Stomach (tissue), 9 donors: ENCODE results near the gene DIAPH2. TPM values are rescaled to one million over a fixed set of nuclear protein-coding genes. Genes with fewer than 3 reads are reported as not detected.

Experiments
- DNase-seq, 2 donors: peaks; one replicate each; pipeline versions ENCODE4 v3.0.0 to v3.0.0-alpha.2; 2013 to 2019
- H3K27ac ChIP-seq, 5 donors: fragments of 200-600 bp in 4 of 5; sonication (generic) in 4 of 5; one replicate each; pipeline ENCODE4 v1.5.1; 2013 to 2019; ENCODE audit warnings: mild to moderate bottlenecking in 1 of 5, moderate library complexity in 1 of 5
- H3K27me3 ChIP-seq, 3 donors: fragments of 200-600 bp; sonication (generic); one replicate each; pipeline ENCODE4 v1.5.1; 2017 to 2019; ENCODE audit warnings: mixed run types in 1 of 3
- H3K36me3 ChIP-seq, 4 donors: fragments of 200-600 bp; sonication (generic); 1 replicate in 3 of 4; 2 replicates in 1 of 4; pipeline ENCODE4 v1.5.1; 2016 to 2019
- H3K4me1 ChIP-seq, 4 donors: fragments of 200-600 bp; sonication (generic); one replicate each; pipeline ENCODE4 v1.5.1; 2016 to 2019
- H3K4me3 ChIP-seq, 4 donors: fragments of 200-600 bp; sonication (generic) in 3 of 4; one replicate each; pipeline ENCODE4 v1.5.1; 2016 to 2019; ENCODE audit warnings: mild to moderate bottlenecking in 1 of 4
- H3K9me3 ChIP-seq, 4 donors: fragments of 200-600 bp; sonication (generic); one replicate each; pipeline ENCODE4 v1.5.1; 2016 to 2019
- EP300 ChIP-seq: sonication (generic); formaldehyde crosslinking; IDR thresholded peaks from one replicate; pipeline ENCODE4 v1.6.1; 2017; ENCODE audit warnings: antibody characterized with exemption
- POLR2A ChIP-seq, 4 donors: fragments of 450-650 bp; IDR thresholded peaks; one replicate each; pipeline ENCODE4 v1.6.1; 2016; ENCODE audit warnings: antibody characterized with exemption in 4 of 4, control low read depth in 2 of 4, mild to moderate bottlenecking in 1 of 4, moderate library complexity in 1 of 4
- POLR2AphosphoS5 ChIP-seq, 3 donors: sonication (generic); formaldehyde crosslinking; IDR thresholded peaks; one replicate each; pipeline ENCODE4 v1.6.1; 2016; ENCODE audit warnings: antibody characterized with exemption in 3 of 3
- WGBS, 5 donors: extraction: QIAGEN DNeasy Blood & Tissue Kit in 3 of 5; methylation state at CpG; one replicate each; pipeline versions ENCODE4 v1.1.5 to v1.1.7; 2013 to 2018; 5-methylcytosine and 5-hydroxymethylcytosine counted together
- intact Hi-C: fragments of 100-400 bp; cut with DNase I; formaldehyde crosslinking; loops from one replicate; pipeline ENCODE4 v1.15.1; 2023; ENCODE audit warnings: low total_unique reads
- polyA plus RNA-seq, 3 donors: library from polyadenylated mRNA; stranded (reverse); fragments of 200-250 nt; gene quantifications; one replicate each; pipeline ENCODE4 v1.2.3, GENCODE V29; 2013
- total RNA-seq, 5 donors: library from RNA; depleted of rRNA; stranded (reverse); fragments of >200 nt; gene quantifications; one replicate each; pipeline versions ENCODE4 v1.1.0 to v1.2.3, GENCODE V29; 2014 to 2016
- TF ChIP-seq, protein P1 (sequence below), 7 experiments: fragments of 450-650 bp in 4 of 7; fragments of 200-600 bp in 3 of 7; sonication (generic) in 3 of 7; IDR thresholded peaks; one replicate each; pipeline ENCODE4 v1.5.1; 2016 to 2019; ENCODE audit warnings: antibody characterized with exemption in 7 of 7, control low read depth in 2 of 7, mild to moderate bottlenecking in 1 of 7
- donor health status: healthy with polysubstance abuse.
- donor health status: Bipolar disorder and iron deficiency.
- donor health status: healthy.

DIAPH2 gene
- total and polyA plus RNA-seq, 8 donors, result 5.2 to 52.5 (median 27.3) TPM

DNA sequence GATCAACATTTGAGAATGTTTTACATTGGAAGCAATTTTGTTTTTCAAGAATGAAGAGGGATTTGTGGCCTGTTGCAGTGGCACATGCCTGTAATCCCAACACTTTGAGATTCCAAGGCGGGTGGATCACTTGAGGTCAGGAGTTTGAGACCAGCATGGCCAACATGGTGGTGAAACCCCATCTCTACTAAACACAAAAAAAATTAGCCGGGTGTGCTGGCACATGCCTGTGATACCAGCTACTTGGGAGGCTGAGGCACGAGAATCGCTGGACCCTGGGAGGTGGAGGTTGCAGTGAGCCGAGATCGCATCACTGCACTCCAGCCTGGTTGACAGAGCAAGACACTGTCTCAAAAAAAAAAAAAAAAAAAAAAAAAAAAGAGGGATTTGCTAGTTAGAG lies 326.9 kb downstream of the DIAPH2 start:
- DNase-seq, result no peak
- Histone ChIP-seq H3K27me3 (peaks cover 0 to 14% (median 0%) of the 10 kb centered on the region in 3 donors), H3K36me3 (no peaks in the 10 kb centered on the region), H3K4me1 (no peaks in the 10 kb centered on the region), H3K27ac (no peak overlapping the region), H3K9me3 (no peaks in the 10 kb centered on the region), H3K4me3 (no peak overlapping the region)
- 79 to 99% (median 94%) methylated on average over 6 of the region's 6 CpGs for WGBS, 5 donors
- TF ChIP-seq POLR2A (IDR thresholded peaks at IDR 0.05), result no peak
- intact Hi-C loops, result no loop called here

DNA sequence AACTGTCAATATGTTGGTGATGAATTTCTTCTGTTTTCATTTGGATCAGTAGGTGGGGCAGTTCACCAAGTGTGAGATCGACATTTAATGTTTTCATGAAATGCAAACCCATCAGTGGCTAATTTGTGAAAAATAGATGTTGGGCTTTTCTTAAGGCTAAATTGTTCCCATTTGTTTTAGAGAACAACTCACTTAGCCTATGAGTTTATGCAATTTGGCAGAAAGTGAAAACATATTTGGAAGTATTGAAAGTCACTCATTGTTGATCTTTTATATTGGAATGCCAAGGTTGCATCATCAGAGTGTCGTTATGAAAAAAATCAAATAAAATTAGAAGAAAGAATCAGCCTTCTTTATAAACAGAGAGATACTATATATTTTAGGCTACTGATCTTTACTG lies 331.5 kb downstream of the DIAPH2 start:
- H3K27ac ChIP-seq, result no peak overlapping the region
- H3K36me3 ChIP-seq, result no peaks in the 10 kb centered on the region
- TF ChIP-seq, protein P1, sequence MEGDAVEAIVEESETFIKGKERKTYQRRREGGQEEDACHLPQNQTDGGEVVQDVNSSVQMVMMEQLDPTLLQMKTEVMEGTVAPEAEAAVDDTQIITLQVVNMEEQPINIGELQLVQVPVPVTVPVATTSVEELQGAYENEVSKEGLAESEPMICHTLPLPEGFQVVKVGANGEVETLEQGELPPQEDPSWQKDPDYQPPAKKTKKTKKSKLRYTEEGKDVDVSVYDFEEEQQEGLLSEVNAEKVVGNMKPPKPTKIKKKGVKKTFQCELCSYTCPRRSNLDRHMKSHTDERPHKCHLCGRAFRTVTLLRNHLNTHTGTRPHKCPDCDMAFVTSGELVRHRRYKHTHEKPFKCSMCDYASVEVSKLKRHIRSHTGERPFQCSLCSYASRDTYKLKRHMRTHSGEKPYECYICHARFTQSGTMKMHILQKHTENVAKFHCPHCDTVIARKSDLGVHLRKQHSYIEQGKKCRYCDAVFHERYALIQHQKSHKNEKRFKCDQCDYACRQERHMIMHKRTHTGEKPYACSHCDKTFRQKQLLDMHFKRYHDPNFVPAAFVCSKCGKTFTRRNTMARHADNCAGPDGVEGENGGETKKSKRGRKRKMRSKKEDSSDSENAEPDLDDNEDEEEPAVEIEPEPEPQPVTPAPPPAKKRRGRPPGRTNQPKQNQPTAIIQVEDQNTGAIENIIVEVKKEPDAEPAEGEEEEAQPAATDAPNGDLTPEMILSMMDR (IDR thresholded peaks at IDR 0.05), result no peak
- TF ChIP-seq POLR2AphosphoS5 (IDR thresholded peaks at IDR 0.05) (no peak), EP300 (no peak), POLR2A (IDR thresholded peaks at IDR 0.05) (no peak)
- WGBS, 5 donors, result 66 to 83% (median 77%) methylated on average over 2 of the region's 2 CpGs
- H3K4me3 ChIP-seq, result no peak overlapping the region
- H3K4me1 ChIP-seq, result no peaks in the 10 kb centered on the region
- intact Hi-C loops, result no loop called here
- no peaks in the 10 kb centered on the region for H3K9me3 ChIP-seq
- no peaks in the 10 kb centered on the region for H3K27me3 ChIP-seq
- no peak for DNase-seq

DNA sequence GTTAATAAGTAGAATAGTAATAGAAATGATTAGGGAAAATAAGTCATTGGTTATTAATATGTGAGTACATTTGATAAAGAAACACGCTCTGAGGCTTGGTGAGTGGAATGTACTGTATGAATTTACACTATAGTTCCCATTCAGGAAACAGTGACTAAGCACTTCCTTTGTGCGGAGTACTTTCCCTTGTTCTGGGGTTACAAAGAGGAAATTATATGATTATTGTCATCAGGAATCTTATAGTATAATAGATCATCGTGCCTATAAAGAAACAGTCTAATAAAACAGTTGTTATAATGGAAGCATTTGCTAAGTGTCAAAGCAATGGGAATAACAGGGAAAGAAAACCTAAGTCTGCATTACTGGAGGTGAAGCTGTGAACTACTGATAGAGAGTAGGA lies 337.0 kb downstream of the DIAPH2 start:
- no peak for TF ChIP-seq EP300
- TF ChIP-seq POLR2AphosphoS5 (IDR thresholded peaks at IDR 0.05), result no peak
- no peak for TF ChIP-seq POLR2A (IDR thresholded peaks at IDR 0.05)
- TF ChIP-seq, protein P1 (IDR thresholded peaks at IDR 0.05), result no peak
- Histone ChIP-seq H3K27me3 (no peaks in the 10 kb centered on the region), H3K4me1 (no peaks in the 10 kb centered on the region), H3K9me3 (no peaks in the 10 kb centered on the region), H3K27ac (no peak overlapping the region), H3K36me3 (no peaks in the 10 kb centered on the region), H3K4me3 (no peak overlapping the region)
- DNase-seq, result no peak
- intact Hi-C loops, result no loop called here
- 67 to 81% (median 80%) methylated on average over 3 of the region's 3 CpGs for WGBS, 5 donors

DNA sequence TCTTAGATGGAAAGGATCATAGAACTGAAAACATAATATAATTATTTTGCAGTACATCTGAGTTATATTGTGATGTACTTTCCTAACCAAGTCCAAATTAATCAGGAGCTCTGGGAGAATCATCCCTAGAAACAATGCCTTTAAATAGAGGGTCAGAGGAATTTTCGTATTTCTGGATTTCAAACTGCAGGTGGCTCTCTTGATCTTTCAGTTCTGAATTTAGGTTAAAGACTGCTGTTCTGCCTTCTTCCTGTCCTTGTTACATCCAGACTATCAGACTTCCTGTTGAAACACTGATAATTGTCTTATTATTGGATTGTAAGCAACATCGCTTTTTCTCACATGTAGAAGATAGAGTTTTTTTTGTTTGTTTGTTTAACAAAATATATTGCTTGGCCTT lies 341.8 kb downstream of the DIAPH2 start:
- H3K4me1 ChIP-seq, result no peaks in the 10 kb centered on the region
- no peaks in the 10 kb centered on the region for H3K27me3 ChIP-seq
- no peak overlapping the region for H3K4me3 ChIP-seq
- H3K27ac ChIP-seq, result no peak overlapping the region
- no peaks in the 10 kb centered on the region for H3K9me3 ChIP-seq
- 41 to 84% (median 72%) methylated on average over 2 of the region's 2 CpGs for WGBS, 5 donors
- intact Hi-C loops, result no loop called here
- TF ChIP-seq, protein P1 (IDR thresholded peaks at IDR 0.05), result no peak
- TF ChIP-seq POLR2A (IDR thresholded peaks at IDR 0.05), result no peak
- TF ChIP-seq EP300, result no peak
- no peak for TF ChIP-seq POLR2AphosphoS5 (IDR thresholded peaks at IDR 0.05)
- peak in 1 of 2 donors; percentile 1 for DNase-seq
- H3K36me3 ChIP-seq, result no peaks in the 10 kb centered on the region

DNA sequence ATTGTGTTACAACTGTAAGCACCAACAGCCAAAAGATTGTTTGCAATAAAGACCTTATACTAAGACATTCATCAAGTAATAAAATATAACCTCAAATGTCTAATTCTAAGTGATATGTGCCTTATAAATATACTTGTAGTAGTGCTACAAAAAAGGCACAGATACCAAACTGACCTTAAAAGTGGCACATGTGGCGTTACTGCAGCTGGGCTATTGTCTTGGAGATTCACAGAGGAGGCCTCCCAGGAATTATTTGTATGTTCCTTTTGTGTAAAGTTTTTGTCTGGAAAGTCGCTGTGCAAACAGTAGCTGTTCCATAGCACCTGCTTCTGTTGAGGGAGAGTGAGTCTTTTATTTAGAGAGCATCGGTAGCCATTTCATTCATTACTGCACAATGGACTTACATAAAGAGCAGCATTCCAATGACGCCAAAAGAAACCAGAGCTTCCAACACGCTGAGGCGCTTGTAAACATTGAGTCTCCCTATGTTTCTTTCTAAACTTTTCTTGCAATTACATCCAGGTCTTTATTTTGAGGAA lies 342.8 kb downstream of the DIAPH2 start:
- Histone ChIP-seq H3K36me3 (no peaks in the 10 kb centered on the region), H3K27ac (no peak overlapping the region), H3K4me3 (no peak overlapping the region), H3K4me1 (no peaks in the 10 kb centered on the region), H3K9me3 (no peaks in the 10 kb centered on the region), H3K27me3 (no peaks in the 10 kb centered on the region)
- TF ChIP-seq EP300 (no peak), POLR2A (IDR thresholded peaks at IDR 0.05) (no peak), POLR2AphosphoS5 (IDR thresholded peaks at IDR 0.05) (no peak)
- TF ChIP-seq, protein P1 (IDR thresholded peaks at IDR 0.05), result no peak
- peak in 1 of 2 donors; percentile 2 for DNase-seq
- 27 to 57% (median 45%) methylated on average over 6 of the region's 6 CpGs for WGBS, 5 donors
- intact Hi-C loops, result no loop called here
